Posterior cingulate gyrus (tissue), 11 donors: ENCODE data around the gene KCNJ16.

Source experiments
- DNase-seq, 10 donors: peaks; one replicate each; pipeline versions ENCODE4 v3.0.0 to v3.0.0-alpha.2; 2020 to 2021; ENCODE audit warnings: mixed read lengths in 3 of 10
- intact Hi-C: fragments of 100-400 bp; cut with DNase I; formaldehyde crosslinking; loops from one replicate; pipeline ENCODE4 v1.15.1; 2023

The KCNJ16 gene

DNA sequence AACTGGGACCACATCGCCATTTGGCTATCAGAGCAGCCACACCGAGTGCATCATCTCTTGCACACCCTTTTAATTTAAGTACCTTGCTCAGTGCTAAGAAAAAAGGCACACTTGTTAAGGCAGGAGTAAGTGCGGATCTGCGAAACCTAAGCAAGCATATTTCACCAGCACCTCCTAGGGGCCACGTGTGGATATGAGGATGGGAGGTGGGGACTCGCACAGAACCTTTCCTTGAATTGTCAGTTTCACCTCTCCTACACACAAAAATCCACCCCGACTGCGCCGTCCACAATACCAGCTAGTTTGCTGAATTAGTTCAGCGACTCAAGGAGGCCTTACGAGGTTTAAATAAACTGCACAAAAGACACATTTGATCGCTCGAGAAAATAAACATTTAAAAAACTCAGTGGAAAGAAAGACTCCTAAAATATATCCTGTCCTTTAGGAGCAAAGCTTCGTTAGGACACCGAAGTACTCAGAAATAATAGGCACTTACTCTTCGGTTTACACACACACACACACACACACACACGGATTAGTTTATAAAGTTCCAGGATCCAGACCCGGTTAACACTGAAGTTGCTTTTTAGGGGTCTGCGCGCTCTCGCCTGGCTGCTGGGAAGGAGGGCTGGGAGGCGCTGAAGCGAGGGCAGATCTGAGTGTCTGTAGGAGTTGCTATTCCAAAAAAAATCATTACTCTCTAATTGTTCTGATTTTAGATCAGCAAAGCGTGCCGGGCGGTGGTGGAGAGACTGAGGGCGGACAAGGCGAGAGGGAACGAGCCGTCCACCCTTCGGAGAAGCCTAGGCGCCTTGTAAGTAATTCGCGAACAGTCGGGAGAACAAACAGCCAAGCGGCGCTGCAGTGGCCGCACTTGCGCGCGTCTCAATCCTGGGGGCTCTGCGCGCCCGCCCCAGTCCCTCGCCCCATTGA lies 93.3 kb downstream of the KCNJ16 start:
- intact Hi-C loops, result loop anchor here (2.0 kb wide), 1 partner anchor 454 kb away; no protein-coding TSS in a partner anchor
- peak; percentile 43 to 94 (median 72) for DNase-seq

GRCh38 chr17:70168977-70169708 lies 94.1 kb downstream of the KCNJ16 start, which contains the start of gene KCNJ2:
Gene KCNJ2, plus strand, starts transcription at chr17:70169532. Its CDS starts 5,508 bp downstream, at chr17:70175040.
- intact Hi-C loops, result loop anchor here (2.0 kb wide), 1 partner anchor 454 kb away; no protein-coding TSS in a partner anchor
- DNase-seq, result peak; percentile 84 to 99 (median 89)

GRCh38 chr17:70169709-70170597 lies 94.9 kb downstream of the KCNJ16 start:
- DNase-seq, result peak in 2 of 10 donors; percentile 17 to 85
- intact Hi-C loops, result loop anchor here (2.0 to 5.0 kb wide), 2 partner anchors 382 to 453 kb away; no protein-coding TSS in a partner anchor

DNA sequence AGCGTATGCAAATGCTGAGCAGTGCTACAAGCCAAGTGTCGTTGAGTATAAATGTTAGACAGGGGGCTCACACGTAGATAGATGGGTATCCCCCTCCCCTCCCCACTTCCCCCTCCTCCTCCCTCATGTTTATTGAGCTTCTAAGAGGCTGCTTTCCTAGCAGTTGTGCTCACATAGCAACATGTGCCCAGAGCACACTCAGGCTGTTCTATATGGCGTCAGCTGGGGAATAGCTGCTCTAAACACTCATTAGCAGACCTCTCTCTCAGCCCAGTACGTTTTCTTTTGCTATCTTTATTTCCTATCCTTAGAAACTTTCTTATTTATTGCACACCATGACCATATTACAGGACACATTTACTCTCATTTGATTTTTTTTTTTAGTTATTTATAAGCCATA lies 96.1 kb downstream of the KCNJ16 start:
- intact Hi-C loops, result loop anchor here (5.0 kb wide), 1 partner anchor 381 kb away; no protein-coding TSS in a partner anchor
- DNase-seq, result no peak

GRCh38 chr17:70172449-70172848 lies 97.4 kb downstream of the KCNJ16 start:
- DNase-seq, result no peak
- intact Hi-C loops, result loop anchor here (5.0 kb wide), 1 partner anchor 380 kb away; no protein-coding TSS in a partner anchor

DNA sequence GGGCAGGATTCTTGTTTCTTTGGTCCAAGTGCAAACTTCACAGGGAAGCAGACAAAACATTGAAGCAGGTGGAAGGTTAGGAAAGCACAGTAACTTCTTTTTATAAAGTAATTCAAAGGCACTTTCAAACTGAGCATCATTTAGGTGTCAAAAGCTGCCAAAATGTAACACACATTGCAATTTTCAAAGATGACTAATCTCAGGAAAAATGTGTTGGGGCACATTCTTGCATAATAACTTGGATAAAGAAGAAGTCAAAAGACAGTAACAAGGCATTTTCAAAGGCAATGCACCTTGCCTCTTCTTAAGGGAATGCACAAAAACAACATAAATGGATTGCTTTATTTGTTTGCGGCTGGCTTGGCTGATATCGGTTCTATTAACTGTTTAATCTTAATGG lies 97.9 kb downstream of the KCNJ16 start:
- intact Hi-C loops, result loop anchor here (5.0 kb wide), 1 partner anchor 379 kb away; no protein-coding TSS in a partner anchor
- no peak for DNase-seq

DNA sequence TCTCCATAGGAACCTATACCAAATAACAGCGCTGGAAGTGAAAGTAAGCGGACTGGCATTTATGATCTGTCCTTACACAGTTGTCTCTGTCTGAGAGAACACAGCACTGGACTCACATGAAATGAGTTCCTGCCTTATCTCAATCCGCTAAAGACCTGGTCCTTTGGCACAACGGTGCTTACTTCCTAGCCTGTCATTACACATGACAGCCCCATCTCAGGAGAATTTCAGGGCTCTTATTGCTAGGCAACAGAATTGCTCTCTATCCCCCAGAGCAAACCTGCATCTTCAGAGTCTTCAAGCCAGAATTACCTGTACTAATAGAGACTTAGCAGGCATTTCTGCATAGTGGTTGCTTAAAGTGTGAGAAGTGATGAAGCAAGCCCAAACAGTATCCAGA lies 98.7 kb downstream of the KCNJ16 start:
- intact Hi-C loops, result loop anchor here (5.0 kb wide), 1 partner anchor 379 kb away; no protein-coding TSS in a partner anchor
- no peak for DNase-seq

- DNase-seq, result no peak
- intact Hi-C loops, result no loop called here
Observed at GRCh38 chr17:70181376-70181775, 106.4 kb downstream of the KCNJ16 start.

DNA sequence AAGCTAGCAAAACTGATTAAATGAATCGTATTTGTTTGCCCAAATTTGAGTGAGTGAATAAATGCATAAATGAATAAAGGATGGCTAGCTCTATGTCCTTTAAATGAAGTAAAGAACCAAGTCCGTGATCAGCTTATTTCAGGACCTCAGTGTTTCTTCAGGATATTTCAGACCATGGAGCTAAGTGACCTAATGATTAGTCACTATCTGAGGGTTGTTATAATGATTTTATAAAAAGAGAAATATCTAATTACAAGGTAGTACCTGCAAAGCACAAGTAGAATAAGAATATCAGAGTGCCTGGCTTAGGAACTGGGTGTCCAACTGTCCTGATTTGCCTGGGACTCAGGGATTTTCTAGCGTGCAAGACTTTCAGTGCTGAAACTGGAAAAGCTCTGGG lies 106.8 kb downstream of the KCNJ16 start:
- peak in 1 of 10 donors; percentile 24 for DNase-seq
- intact Hi-C loops, result no loop called here

- intact Hi-C loops, result no loop called here
- DNase-seq, result no peak
Observed at GRCh38 chr17:70183508-70183907, 108.5 kb downstream of the KCNJ16 start.

GRCh38 chr17:70184207-70184606 lies 109.2 kb downstream of the KCNJ16 start:
- intact Hi-C loops, result no loop called here

DNA sequence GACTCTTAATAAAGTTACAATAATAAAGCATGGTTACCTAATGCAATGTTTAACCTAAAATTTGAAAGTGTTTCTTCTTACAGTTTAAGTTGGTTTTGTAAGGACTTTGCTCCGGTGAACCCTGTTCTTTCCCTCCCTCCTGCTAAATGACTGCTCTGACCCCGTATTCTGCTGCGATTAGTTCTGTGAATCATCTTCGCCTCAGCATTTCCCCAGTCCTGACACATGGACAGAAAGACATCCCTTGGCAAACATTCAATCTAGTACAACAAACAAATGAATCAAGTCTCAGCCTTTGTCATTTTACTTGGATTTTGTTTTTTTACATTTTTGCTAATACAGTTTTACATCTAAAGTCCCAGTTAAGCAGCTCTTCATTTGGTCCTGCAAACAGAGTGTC lies 109.7 kb downstream of the KCNJ16 start:
- DNase-seq, result no peak
- intact Hi-C loops, result no loop called here

More at GRCh38 chr17:70184207-70184606, 109.2 kb downstream of the KCNJ16 start:
- no peak for DNase-seq
